AG09309 (cell line): ENCODE results near the gene CCM2.
A peak's percentile ranks its signal among the peaks of the same experiment; 100 is the strongest.

Source experiments
- DNase-seq: peaks from one replicate; pipeline ENCODE4 v3.0.0-alpha.2; 2010; ENCODE audit warnings: low read depth
- H3K4me3 ChIP-seq: 2 replicates; pipeline ENCODE4 v1.5.1; 2011; ENCODE audit warnings: mild to moderate bottlenecking, low read depth, low read length, moderate library complexity; ENCODE audit not compliant: control insufficient read depth
- TF ChIP-seq, protein P1 (sequence below): IDR thresholded peaks from 2 replicates; pipeline ENCODE4 v1.5.1; 2011; ENCODE audit warnings: mild to moderate bottlenecking, low read depth, low read length, inconsistent platforms; ENCODE audit not compliant: insufficient read depth, control insufficient read depth; ENCODE audit errors: missing control alignments

CCM2 gene

DNA sequence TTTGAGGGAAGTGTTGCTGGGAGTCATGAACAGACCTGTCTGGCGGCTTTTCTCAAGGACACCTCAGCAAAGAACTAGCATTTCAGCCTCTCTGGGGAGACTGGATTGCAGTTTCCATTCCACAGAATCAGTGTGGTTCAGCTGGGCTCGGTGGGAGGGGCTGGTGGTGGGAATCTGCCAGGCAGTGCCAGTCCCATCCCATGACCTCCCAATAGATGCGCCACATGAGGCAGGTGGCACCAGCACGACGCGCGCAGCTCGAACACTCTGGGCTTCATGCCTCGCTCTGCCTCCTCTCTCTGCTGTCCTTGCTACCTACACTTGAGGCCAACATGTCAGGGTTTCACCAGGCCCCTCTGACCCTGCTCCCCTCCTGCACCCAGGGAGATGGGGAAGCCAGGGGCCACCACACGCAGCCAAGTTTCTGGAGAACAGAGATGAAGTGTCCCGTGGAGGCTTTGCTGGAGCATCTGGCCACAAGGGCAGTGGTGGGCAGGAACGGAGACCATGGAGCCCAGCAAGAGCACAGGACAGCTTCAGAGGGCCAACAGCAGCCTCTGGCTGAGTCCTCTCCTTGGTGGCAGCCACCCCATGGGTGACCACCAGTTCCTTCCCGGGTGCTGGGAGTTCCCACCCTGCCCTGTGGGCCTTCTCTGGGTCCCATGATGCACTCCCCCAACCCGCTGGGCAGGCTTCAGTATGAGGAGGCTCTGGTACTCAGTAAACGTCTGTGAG lies 86.5 kb downstream of the CCM2 start:
- no peak for DNase-seq
- no peak overlapping the region for H3K4me3 ChIP-seq
- TF ChIP-seq, protein P1, sequence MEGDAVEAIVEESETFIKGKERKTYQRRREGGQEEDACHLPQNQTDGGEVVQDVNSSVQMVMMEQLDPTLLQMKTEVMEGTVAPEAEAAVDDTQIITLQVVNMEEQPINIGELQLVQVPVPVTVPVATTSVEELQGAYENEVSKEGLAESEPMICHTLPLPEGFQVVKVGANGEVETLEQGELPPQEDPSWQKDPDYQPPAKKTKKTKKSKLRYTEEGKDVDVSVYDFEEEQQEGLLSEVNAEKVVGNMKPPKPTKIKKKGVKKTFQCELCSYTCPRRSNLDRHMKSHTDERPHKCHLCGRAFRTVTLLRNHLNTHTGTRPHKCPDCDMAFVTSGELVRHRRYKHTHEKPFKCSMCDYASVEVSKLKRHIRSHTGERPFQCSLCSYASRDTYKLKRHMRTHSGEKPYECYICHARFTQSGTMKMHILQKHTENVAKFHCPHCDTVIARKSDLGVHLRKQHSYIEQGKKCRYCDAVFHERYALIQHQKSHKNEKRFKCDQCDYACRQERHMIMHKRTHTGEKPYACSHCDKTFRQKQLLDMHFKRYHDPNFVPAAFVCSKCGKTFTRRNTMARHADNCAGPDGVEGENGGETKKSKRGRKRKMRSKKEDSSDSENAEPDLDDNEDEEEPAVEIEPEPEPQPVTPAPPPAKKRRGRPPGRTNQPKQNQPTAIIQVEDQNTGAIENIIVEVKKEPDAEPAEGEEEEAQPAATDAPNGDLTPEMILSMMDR, result no peak

DNA sequence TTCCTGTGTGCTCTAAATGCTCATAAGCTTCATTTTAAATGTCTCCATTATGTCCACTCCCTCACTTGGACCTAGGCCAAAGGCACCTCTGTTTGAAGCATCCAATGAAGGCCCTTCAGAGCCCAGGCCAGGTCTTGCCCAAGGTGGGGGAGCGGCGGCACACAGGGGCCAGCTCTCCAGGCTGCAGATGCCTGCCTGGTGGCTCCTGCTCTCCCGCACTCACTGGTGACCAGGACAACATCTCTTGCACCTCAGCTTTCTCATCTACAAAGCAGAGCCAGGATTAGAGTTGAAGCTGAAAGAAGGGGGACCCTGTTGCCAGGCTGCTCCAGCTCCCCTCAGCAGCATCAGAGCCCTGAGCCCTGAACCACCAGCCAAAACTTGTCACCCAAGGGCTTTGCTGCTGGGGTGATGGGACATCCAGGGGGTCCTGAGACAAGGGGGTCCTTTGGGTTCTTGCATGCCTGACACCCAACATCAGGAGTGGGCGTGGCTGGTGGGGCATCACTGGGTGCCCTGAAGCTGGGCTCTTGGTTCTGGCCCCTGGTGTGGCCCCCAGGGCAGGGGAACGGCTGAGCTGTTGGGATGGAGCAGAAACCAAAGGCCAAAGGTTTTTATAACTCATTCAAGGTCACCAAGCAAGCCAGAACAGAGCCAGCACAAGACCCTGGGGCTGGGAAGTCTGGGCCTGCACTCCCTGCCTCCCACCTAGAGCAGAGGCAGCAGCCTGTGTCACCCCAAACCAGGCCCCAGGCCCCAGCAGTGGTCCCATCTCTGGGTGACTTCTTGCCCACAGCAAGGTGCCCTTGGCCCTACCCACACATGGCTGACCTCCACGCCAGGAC lies 87.5 kb downstream of the CCM2 start:
- DNase-seq, result no peak
- no peak overlapping the region for H3K4me3 ChIP-seq
- TF ChIP-seq, protein P1, result no peak

DNA sequence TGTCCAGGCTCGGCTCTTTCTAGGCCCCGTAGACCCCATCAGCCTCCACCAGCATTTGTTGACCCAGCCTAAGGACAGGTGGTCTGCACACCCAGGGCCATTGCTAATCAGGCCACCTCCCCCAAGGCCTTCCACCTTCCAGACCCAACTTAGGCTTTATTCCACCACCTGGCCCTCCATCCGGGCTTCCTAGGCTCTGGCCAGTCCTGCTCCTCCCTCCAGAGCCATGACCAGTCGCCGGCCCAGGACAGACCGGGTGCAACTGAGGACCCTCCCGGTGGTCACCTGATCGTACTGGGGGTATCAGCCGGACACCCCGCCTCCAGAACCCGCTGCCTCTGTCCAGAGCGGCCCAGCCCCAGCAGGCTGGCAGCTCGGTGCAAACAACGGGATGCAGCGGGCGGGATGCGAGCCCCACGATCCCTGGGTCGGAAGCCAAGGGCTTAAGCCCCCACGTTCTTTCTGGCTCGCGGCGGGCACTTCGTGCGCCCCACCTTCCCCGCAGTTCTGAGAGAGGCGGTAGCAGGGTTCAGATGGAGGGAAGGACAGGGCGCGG lies 88.2 kb downstream of the CCM2 start:
- TF ChIP-seq, protein P1, result no peak
- peak overlapping the region; percentile 63 for H3K4me3 ChIP-seq
- no peak for DNase-seq

DNA sequence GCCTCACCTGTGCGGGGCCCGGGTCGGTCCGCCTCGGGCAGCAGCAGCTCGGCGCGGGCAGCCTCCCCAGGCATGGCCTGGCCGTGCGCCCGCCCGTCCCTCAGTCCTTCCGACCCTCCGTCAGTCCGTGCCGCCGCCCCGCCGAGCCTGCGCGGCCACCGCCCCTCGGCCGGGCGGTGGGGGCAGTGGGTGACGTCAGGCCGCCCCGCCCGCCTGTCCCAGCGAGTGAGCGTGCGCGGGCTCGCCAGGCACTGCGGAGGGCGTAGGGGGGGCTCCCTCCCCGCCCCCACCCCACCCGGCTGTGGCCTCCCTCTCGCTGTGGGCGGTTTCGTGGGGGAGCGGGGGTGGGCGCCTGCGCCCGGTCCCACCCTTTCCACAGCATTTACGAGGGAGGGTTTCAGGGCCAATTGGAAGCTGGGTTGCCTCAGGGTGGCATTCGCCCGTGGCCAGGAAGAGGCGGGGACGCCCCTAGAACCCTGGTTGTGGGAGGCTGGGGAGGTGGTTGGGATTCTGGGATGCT lies 88.9 kb downstream of the CCM2 start, which contains the start of gene NACAD:
Gene NACAD (minus strand): TSS at position 149 of the 520 bp plus-strand sequence. CDS start 75 bp downstream, at position 74.
- peak within 1 kb of the TSS; percentile 63 for H3K4me3 ChIP-seq
- no peak for DNase-seq
- TF ChIP-seq, protein P1, result no peak

DNA sequence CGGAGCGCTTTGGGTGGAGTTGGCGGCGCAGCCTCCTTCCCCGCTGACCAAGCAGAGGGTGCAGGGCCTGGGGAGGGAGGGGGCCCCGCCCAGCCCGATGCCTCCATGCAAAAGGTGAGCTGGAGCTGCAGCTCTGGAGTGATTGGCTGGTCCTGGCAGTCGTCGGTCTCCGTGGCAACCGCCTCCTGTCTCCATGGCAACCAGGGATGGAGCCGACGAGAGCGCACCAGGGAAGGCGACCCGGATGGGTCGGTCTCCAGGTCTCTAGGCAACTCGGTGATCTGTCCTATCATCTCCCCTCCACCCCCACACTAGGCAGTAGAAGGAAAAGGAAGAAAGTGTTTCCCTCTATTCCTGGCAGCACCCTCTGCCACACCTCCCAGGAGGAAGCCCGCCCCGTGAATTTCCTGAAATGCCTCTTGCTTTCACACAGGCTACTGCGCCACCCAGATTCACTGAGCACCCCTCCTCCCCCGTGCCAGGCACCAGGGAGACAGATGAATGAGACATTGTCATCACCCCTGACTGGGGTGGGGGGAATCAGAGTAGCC lies 89.4 kb downstream of the CCM2 start:
- H3K4me3 ChIP-seq, result peak overlapping the region; percentile 63
- DNase-seq, result no peak
- TF ChIP-seq, protein P1, result no peak
